HEK293 (cell line): ENCODE data around the gene LRBA.

ENCODE experiments used
- GLI2 ChIP-seq: fragments of 450-650 bp; formaldehyde crosslinking; IDR thresholded peaks from 2 replicates; pipeline ENCODE4; 2017; ENCODE audit warnings: missing biosample characterization, missing genetic modification characterization, low read depth, borderline replicate concordance
- YY1 ChIP-seq: fragments of 450-650 bp; formaldehyde crosslinking; IDR thresholded peaks from 2 replicates; pipeline ENCODE4 v1.5.1; 2018; ENCODE audit warnings: missing biosample characterization, missing genetic modification characterization
- ZBTB8A ChIP-seq: fragments of 450-650 bp; formaldehyde crosslinking; IDR thresholded peaks from 2 replicates; pipeline ENCODE4 v1.5.1; 2016; ENCODE audit warnings: missing biosample characterization, missing genetic modification characterization
- ZNF10 ChIP-seq: fragments of 450-650 bp; formaldehyde crosslinking; IDR thresholded peaks from 2 replicates; pipeline ENCODE4 v1.5.1; 2017; ENCODE audit warnings: missing biosample characterization, missing genetic modification characterization
- ZNF223 ChIP-seq: fragments of 450-650 bp; formaldehyde crosslinking; IDR thresholded peaks from 2 replicates; pipeline ENCODE4 v1.5.1; 2016; ENCODE audit warnings: missing biosample characterization, missing genetic modification characterization
- ZNF24 ChIP-seq: fragments of 450-650 bp; formaldehyde crosslinking; IDR thresholded peaks from 2 replicates; pipeline ENCODE4 v1.5.1; 2016; ENCODE audit warnings: missing biosample characterization, missing genetic modification characterization
- ZNF341 ChIP-seq: fragments of 450-650 bp; formaldehyde crosslinking; IDR thresholded peaks from 2 replicates; pipeline ENCODE4; 2016; ENCODE audit warnings: low read depth, missing biosample characterization, missing genetic modification characterization
- ZNF529 ChIP-seq: fragments of 450-650 bp; formaldehyde crosslinking; IDR thresholded peaks from 2 replicates; pipeline ENCODE4 v1.5.1; 2017; ENCODE audit warnings: missing genetic modification characterization, missing biosample characterization; ENCODE audit not compliant: insufficient replicate concordance
- TF ChIP-seq, protein P1 (sequence below): fragments of 450-650 bp; formaldehyde crosslinking; IDR thresholded peaks from 2 replicates; pipeline ENCODE4 v1.5.1; 2016; ENCODE audit warnings: missing biosample characterization, missing genetic modification characterization, low read depth
- TF ChIP-seq, protein P2 (sequence below): fragments of 450-650 bp; formaldehyde crosslinking; IDR thresholded peaks from 2 replicates; pipeline ENCODE4 v1.5.1; 2016; ENCODE audit warnings: missing biosample characterization, missing genetic modification characterization
- TF ChIP-seq, protein P3 (sequence below): fragments of 450-650 bp; formaldehyde crosslinking; IDR thresholded peaks from 2 replicates; pipeline ENCODE4 v1.5.1; 2016; ENCODE audit warnings: missing biosample characterization, missing genetic modification characterization

DNA sequence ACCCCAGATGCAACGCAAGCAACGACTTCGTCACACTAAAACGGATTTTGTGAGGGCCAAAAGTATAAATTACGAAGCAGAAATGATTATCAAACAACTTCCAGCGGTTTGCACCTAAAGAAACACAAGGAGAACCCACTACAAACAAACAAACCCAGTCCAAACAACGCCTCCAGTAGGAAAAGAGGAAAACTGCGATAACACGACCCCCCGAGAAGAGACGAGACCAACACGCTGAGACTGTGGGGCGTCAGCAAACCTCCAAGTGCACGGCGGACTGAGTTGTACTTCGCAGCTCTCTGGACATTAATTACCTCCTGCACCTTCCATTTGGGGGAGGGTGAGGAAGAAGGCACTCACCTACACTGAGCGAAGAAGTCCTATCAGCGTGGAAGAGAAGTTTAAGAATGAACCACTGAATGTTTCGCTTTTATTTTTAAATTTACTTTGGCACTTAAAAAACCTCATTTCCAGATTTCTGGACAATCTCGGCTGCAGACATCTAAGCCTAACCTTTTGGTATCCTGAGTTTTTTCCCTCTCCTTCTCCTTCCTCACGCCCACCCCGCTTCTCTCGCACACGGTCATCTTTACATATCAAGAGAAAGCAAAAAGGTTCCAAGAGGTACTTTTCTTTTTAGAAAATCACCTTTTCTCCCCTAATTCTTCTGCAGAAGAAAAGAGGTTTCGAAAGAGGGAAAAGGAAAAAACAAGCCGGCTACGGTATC lies 432.8 kb downstream of the LRBA start, which contains the start of gene MAB21L2:
- TF ChIP-seq, protein P1, sequence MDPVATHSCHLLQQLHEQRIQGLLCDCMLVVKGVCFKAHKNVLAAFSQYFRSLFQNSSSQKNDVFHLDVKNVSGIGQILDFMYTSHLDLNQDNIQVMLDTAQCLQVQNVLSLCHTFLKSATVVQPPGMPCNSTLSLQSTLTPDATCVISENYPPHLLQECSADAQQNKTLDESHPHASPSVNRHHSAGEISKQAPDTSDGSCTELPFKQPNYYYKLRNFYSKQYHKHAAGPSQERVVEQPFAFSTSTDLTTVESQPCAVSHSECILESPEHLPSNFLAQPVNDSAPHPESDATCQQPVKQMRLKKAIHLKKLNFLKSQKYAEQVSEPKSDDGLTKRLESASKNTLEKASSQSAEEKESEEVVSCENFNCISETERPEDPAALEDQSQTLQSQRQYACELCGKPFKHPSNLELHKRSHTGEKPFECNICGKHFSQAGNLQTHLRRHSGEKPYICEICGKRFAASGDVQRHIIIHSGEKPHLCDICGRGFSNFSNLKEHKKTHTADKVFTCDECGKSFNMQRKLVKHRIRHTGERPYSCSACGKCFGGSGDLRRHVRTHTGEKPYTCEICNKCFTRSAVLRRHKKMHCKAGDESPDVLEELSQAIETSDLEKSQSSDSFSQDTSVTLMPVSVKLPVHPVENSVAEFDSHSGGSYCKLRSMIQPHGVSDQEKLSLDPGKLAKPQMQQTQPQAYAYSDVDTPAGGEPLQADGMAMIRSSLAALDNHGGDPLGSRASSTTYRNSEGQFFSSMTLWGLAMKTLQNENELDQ (tag by site-specific recombination): no peak
- TF ChIP-seq, protein P2, sequence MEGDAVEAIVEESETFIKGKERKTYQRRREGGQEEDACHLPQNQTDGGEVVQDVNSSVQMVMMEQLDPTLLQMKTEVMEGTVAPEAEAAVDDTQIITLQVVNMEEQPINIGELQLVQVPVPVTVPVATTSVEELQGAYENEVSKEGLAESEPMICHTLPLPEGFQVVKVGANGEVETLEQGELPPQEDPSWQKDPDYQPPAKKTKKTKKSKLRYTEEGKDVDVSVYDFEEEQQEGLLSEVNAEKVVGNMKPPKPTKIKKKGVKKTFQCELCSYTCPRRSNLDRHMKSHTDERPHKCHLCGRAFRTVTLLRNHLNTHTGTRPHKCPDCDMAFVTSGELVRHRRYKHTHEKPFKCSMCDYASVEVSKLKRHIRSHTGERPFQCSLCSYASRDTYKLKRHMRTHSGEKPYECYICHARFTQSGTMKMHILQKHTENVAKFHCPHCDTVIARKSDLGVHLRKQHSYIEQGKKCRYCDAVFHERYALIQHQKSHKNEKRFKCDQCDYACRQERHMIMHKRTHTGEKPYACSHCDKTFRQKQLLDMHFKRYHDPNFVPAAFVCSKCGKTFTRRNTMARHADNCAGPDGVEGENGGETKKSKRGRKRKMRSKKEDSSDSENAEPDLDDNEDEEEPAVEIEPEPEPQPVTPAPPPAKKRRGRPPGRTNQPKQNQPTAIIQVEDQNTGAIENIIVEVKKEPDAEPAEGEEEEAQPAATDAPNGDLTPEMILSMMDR (tag by site-specific recombination): no peak
- no peak for TF ChIP-seq YY1
- no peak for TF ChIP-seq ZNF223 (tag by site-specific recombination)
- TF ChIP-seq ZBTB8A: no peak
- TF ChIP-seq ZNF529 (tag by site-specific recombination): no peak
- TF ChIP-seq, protein P3, sequence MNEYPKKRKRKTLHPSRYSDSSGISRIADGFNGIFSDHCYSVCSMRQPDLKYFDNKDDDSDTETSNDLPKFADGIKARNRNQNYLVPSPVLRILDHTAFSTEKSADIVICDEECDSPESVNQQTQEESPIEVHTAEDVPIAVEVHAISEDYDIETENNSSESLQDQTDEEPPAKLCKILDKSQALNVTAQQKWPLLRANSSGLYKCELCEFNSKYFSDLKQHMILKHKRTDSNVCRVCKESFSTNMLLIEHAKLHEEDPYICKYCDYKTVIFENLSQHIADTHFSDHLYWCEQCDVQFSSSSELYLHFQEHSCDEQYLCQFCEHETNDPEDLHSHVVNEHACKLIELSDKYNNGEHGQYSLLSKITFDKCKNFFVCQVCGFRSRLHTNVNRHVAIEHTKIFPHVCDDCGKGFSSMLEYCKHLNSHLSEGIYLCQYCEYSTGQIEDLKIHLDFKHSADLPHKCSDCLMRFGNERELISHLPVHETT (tag by site-specific recombination): no peak
- no peak for TF ChIP-seq ZNF24 (tag by site-specific recombination)
- TF ChIP-seq ZNF10 (tag by site-specific recombination): no peak
- no peak for TF ChIP-seq GLI2
- no peak for TF ChIP-seq ZNF341 (tag by site-specific recombination)
